Transverse colon (tissue), 4 donors: ENCODE results near the gene CAPRIN2. TPM values are rescaled to one million over a fixed set of nuclear protein-coding genes. Genes with fewer than 3 reads are reported as not detected.

Source experiments
- DNase-seq: peaks from one replicate; pipeline ENCODE4 v3.0.0-alpha.2; 2019
- H3K27ac ChIP-seq, 4 donors: fragments of 200-600 bp; sonication (generic); 2 replicates each; pipeline ENCODE4 v1.5.1; 2016 to 2018; ENCODE audit warnings: inconsistent platforms in 4 of 4
- H3K27me3 ChIP-seq: fragments of 200-600 bp; sonication (generic); 2 replicates; pipeline ENCODE4 v1.5.1; 2017; ENCODE audit warnings: inconsistent platforms
- H3K36me3 ChIP-seq, 4 donors: fragments of 200-600 bp; sonication (generic); 2 replicates each; pipeline ENCODE4 v1.5.1; 2017 to 2019; ENCODE audit warnings: inconsistent platforms in 4 of 4
- H3K4me1 ChIP-seq, 4 donors: fragments of 200-600 bp; sonication (generic); 2 replicates each; pipeline ENCODE4 v1.5.1; 2017 to 2020; ENCODE audit warnings: inconsistent platforms in 4 of 4
- H3K4me3 ChIP-seq, 4 donors: fragments of 200-600 bp; sonication (generic); 1 replicate in 1 of 4; 2 replicates in 3 of 4; pipeline versions ENCODE4 v1.5.1 to v1.6.1; 2017 to 2019; ENCODE audit warnings: inconsistent platforms in 4 of 4
- H3K9me3 ChIP-seq, 2 donors: fragments of 200-600 bp; sonication (generic); 2 replicates each; pipeline ENCODE4 v1.5.1; 2017 to 2019; ENCODE audit warnings: inconsistent platforms in 2 of 2
- EP300 ChIP-seq: sonication (generic); formaldehyde crosslinking; IDR thresholded peaks from one replicate; pipeline ENCODE4 v1.6.1; 2017; ENCODE audit warnings: antibody characterized with exemption, low read depth
- POLR2A ChIP-seq: fragments of 450-650 bp; IDR thresholded peaks from one replicate; pipeline ENCODE4 v1.6.1; 2016; ENCODE audit warnings: antibody characterized with exemption, mild to moderate bottlenecking, moderate library complexity
- POLR2AphosphoS5 ChIP-seq, 3 donors: sonication (generic); formaldehyde crosslinking; IDR thresholded peaks; one replicate each; pipeline ENCODE4 v1.6.1; 2016; ENCODE audit warnings: antibody characterized with exemption in 3 of 3
- WGBS, 2 donors: methylation state at CpG; one replicate each; pipeline ENCODE4 v1.1.5; 2018; ENCODE audit warnings: low coverage in 1 of 2; 5-methylcytosine and 5-hydroxymethylcytosine counted together
- in situ Hi-C, 4 donors: fragments of 200-750 bp; cut with MboI; loops; one replicate each; pipeline versions ENCODE4 v1.15.0 to v1.15.1; 2017; ENCODE audit warnings: low sequenced_read_pairs in 3 of 4, low pct_ligation_motif_present in 1 of 4, low pct_unique_long_range_greater_than_20kb in 1 of 4
- intact Hi-C: fragments of 100-400 bp; cut with DNase I; formaldehyde crosslinking; loops from one replicate; pipeline ENCODE4 v1.15.1; 2023; ENCODE audit warnings: low total_unique reads
- total RNA-seq, 4 donors: library from RNA; depleted of rRNA; stranded (reverse); fragments of >200 nt; gene quantifications; one replicate each; pipeline ENCODE4 v1.1.0, GENCODE V29; 2016
- TF ChIP-seq, protein P1 (sequence below), 5 experiments: fragments of 200-600 bp in 3 of 5; fragments of 450-650 bp in 2 of 5; sonication (generic) in 3 of 5; IDR thresholded peaks; 1 replicate in 2 of 5; 2 replicates in 3 of 5; pipeline ENCODE4 v1.5.1; 2016 to 2017; ENCODE audit warnings: antibody characterized with exemption in 5 of 5, inconsistent platforms in 3 of 5, mild to moderate bottlenecking in 2 of 5, moderate library complexity in 1 of 5

Gene CAPRIN2
- total RNA-seq, 4 donors from 2014 or later, result 24.7 to 322 (median 42.5) TPM

DNA sequence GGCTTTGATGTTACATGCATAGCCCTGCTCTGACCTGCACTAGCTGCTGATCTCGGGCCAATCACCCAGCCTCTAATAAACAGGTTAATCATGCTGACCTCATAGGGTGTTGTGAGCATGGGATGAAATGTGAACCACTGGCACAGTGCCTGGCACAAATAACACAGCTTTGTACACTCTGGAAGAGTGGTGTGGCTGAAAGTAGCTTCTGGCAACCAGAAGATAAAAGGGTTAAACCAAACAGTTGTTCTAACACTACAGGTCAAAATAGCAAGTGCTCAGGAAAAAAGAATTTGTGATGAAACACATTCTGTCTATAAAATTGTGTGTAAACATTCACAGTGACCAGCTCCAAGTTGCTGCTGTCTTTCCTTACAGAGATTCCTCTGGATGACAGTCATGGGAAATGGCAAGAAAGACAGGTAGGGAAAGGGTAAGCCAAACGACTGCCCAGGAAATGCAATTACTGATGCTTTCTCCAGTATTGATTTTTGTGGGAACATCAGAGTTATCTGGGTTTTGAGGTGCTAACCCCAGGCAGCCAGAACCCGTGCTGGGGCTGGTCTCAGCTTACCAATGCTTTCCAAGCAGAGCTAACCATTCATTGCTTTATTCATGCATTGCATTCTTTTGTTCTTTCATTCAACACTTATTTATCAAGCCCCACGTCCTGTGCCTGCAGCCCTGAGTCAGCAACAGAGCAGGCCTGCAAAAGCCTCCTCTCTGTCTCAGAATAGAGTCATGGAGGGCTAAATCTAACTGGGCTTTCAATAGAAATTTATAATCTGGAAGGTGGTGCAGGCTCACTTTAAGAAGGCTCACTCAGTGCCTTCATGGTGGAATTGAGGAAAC, 38.1 kb upstream of the CAPRIN2 start:
- Histone ChIP-seq H3K36me3 (no peaks in the 10 kb centered on the region), H3K4me3 (no peak overlapping the region), H3K27me3 (peaks cover 34% of the 10 kb centered on the region), H3K9me3 (no peaks in the 10 kb centered on the region), H3K4me1 (peaks cover 0 to 16% (median 12%) of the 10 kb centered on the region in 4 donors), H3K27ac (no peak overlapping the region)
- 0 to 50% methylated on average over 1 to 4 of the region's 4 CpGs for WGBS, 2 donors
- DNase-seq, result no peak
- in situ Hi-C loops, result no loop called here
- TF ChIP-seq, protein P1, sequence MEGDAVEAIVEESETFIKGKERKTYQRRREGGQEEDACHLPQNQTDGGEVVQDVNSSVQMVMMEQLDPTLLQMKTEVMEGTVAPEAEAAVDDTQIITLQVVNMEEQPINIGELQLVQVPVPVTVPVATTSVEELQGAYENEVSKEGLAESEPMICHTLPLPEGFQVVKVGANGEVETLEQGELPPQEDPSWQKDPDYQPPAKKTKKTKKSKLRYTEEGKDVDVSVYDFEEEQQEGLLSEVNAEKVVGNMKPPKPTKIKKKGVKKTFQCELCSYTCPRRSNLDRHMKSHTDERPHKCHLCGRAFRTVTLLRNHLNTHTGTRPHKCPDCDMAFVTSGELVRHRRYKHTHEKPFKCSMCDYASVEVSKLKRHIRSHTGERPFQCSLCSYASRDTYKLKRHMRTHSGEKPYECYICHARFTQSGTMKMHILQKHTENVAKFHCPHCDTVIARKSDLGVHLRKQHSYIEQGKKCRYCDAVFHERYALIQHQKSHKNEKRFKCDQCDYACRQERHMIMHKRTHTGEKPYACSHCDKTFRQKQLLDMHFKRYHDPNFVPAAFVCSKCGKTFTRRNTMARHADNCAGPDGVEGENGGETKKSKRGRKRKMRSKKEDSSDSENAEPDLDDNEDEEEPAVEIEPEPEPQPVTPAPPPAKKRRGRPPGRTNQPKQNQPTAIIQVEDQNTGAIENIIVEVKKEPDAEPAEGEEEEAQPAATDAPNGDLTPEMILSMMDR (IDR thresholded peaks at IDR 0.05), result no peak
- no peak for TF ChIP-seq POLR2AphosphoS5 (IDR thresholded peaks at IDR 0.05)
- no peak for TF ChIP-seq EP300
- TF ChIP-seq POLR2A, result no peak
- intact Hi-C loops, result no loop called here

DNA sequence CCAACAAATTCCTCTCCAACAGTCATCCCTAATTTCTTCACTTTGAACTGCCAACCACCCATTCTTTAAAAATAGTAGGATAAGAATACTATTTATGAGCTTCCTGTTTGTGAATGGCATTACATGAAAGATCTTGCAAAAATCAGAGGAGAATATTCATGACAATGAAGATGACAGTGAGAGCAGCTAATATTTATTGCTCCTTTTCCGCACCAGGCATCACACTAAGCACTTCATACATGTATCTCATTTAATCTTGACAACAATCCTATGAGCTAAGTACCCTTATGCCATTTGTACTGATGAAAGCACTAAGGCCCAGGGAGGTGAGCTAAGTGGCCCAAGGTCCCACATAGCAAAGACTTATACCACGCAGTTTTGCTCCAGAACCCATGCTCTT, 37.3 kb upstream of the CAPRIN2 start:
- Histone ChIP-seq H3K27me3 (peaks cover 26% of the 10 kb centered on the region), H3K36me3 (no peaks in the 10 kb centered on the region), H3K4me3 (no peak overlapping the region), H3K4me1 (peaks cover 0 to 16% (median 12%) of the 10 kb centered on the region in 4 donors), H3K27ac (no peak overlapping the region), H3K9me3 (no peaks in the 10 kb centered on the region)
- WGBS, 2 donors, result 93 to 97% methylated on average over 2 of the region's 2 CpGs
- in situ Hi-C loops (no loop called here), intact Hi-C loops (no loop called here)
- no peak for DNase-seq
- TF ChIP-seq, protein P1 (IDR thresholded peaks at IDR 0.05), result no peak
- no peak for TF ChIP-seq POLR2A
- no peak for TF ChIP-seq POLR2AphosphoS5 (IDR thresholded peaks at IDR 0.05)
- no peak for TF ChIP-seq EP300

GRCh38 chr12:30788754-30789153, 34.0 kb upstream of the CAPRIN2 start:
- no peak for DNase-seq
- intact Hi-C loops, result no loop called here
- 78 to 79% methylated on average over 2 of the region's 2 CpGs for WGBS, 2 donors
- no peaks in the 10 kb centered on the region for H3K9me3 ChIP-seq
- no peaks in the 10 kb centered on the region for H3K27me3 ChIP-seq
- no peak overlapping the region for H3K4me3 ChIP-seq
- no peaks in the 10 kb centered on the region for H3K36me3 ChIP-seq
- in situ Hi-C loops, result no loop called here
- H3K4me1 ChIP-seq, result no peaks in the 10 kb centered on the region
- TF ChIP-seq POLR2AphosphoS5 (IDR thresholded peaks at IDR 0.05) (no peak), EP300 (no peak), POLR2A (no peak)
- TF ChIP-seq, protein P1 (IDR thresholded peaks at IDR 0.05), result no peak
- no peak overlapping the region for H3K27ac ChIP-seq

DNA sequence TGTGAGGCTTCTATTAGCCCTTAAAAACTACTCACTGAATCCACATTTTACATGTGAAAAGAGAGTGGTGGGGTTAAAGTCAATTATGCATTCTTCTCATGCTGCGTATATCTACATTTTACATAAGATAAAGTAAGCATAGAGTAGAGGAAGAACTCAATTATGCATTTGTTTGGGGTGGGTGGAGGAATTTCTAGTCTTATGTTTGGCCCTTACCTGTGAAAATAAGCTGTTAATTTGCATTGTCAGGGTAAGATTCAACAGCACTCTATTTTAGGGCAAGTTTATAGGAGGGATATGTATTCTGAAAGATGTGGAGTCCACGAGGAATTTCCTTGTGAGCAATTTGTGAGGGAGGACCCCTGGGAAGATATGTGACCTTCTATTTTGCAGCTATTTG, 30.9 kb upstream of the CAPRIN2 start:
- 70 to 87% methylated on average over 1 to 2 of the region's 2 CpGs for WGBS, 2 donors
- H3K9me3 ChIP-seq, result no peaks in the 10 kb centered on the region
- TF ChIP-seq, protein P1 (IDR thresholded peaks at IDR 0.05), result no peak
- TF ChIP-seq EP300 (no peak), POLR2A (no peak), POLR2AphosphoS5 (IDR thresholded peaks at IDR 0.05) (no peak)
- H3K27ac ChIP-seq, result no peak overlapping the region
- H3K36me3 ChIP-seq, result no peaks in the 10 kb centered on the region
- H3K4me1 ChIP-seq, result no peaks in the 10 kb centered on the region
- intact Hi-C loops (no loop called here), in situ Hi-C loops (no loop called here)
- no peak overlapping the region for H3K4me3 ChIP-seq
- DNase-seq, result no peak
- H3K27me3 ChIP-seq, result no peaks in the 10 kb centered on the region
